K562 (cell line): ENCODE results near the gene HSBP1L1. TPM values are rescaled to one million over a fixed set of nuclear protein-coding genes. Genes with fewer than 3 reads are reported as not detected.

ENCODE experiments used
- CLOCK ChIP-seq: fragments of 250-450 bp; sonication (Bioruptor Pico); IDR thresholded peaks from 2 replicates; pipeline ENCODE4 v1.4.0; 2020; ENCODE audit warnings: mild to moderate bottlenecking, moderate library complexity, borderline replicate concordance
- MAZ ChIP-seq, 2 experiments: fragments of 450-650 bp in 1 of 2; sonication (generic) in 1 of 2; formaldehyde crosslinking; IDR thresholded peaks in 1 of 2; conservative IDR thresholded peaks in 1 of 2; 2 replicates each; pipeline versions ENCODE4 v1.4.0 to v1.5.0; 2020; ENCODE audit warnings: mild to moderate bottlenecking in 1 of 2, missing genetic modification reagents in 1 of 2
- MGA ChIP-seq: fragments of 450-650 bp; IDR thresholded peaks from 2 replicates; pipeline ENCODE4 v1.6.1; 2016; ENCODE audit warnings: mild to moderate bottlenecking, moderate library complexity
- MLX ChIP-seq, 2 experiments: fragments of 450-650 bp in 1 of 2; sonication (generic) in 1 of 2; formaldehyde crosslinking; conservative IDR thresholded peaks; 2 replicates each; pipeline versions ENCODE4 v1.4.0 to v1.8.1; 2020 to 2022; ENCODE audit warnings: mild to moderate bottlenecking in 1 of 2, missing genetic modification reagents in 1 of 2
- NKRF ChIP-seq: fragments of 450-650 bp; IDR thresholded peaks from 2 replicates; pipeline ENCODE4 v1.6.1; 2016; ENCODE audit warnings: borderline replicate concordance
- ZNF133 ChIP-seq: fragments of 250-450 bp; sonication (Bioruptor Pico); IDR thresholded peaks from 2 replicates; pipeline ENCODE4 v1.4.0; 2020; ENCODE audit warnings: mild to moderate bottlenecking
- polyA plus RNA-seq, 8 experiments: library from polyadenylated mRNA; depleted of rRNA in 4 of 8; stranded (reverse) in 5 of 8; unstranded in 3 of 8; fragments of >200 nt; fragmentation: Nextera tagmentation in 2 of 8; fragmentation: Illumina TruSeq in 1 of 8; extraction: Ambion mirVana in 2 of 8; extraction: Trizol in 1 of 8; gene quantifications; 2 replicates each; pipeline versions ENCODE4 v1.2.1 to v1.2.3, GENCODE V29; 2011 to 2014; ENCODE audit warnings: inconsistent platforms in 1 of 8, missing spikeins in 1 of 8
- total RNA-seq, 7 experiments: library from RNA; depleted of rRNA in 6 of 7; stranded (reverse); fragments of >200 nt in 6 of 7; fragmentation: Illumina TruSeq in 2 of 7; extraction: Trizol in 2 of 7; gene quantifications; 2 replicates each; pipeline versions ENCODE4 v1.2.1 to v1.2.3, GENCODE V29; 2011 to 2021; ENCODE audit warnings: low replicate concordance in 1 of 7
- TF ChIP-seq, protein P1 (sequence below): IDR thresholded peaks from 2 replicates; pipeline ENCODE4 v1.6.1; 2012; ENCODE audit warnings: low read depth, low read length, improper control_type of control experiment, borderline replicate concordance

HSBP1L1 gene
- total and polyA plus RNA-seq, 9 of the 15 experiments (the other 6 are each of a cell fraction or from before 2014, with no cell fraction given): 0.24 to 0.36 TPM; not detected in 7

- TF ChIP-seq CLOCK (CRISPR knock-in tag): no peak
- TF ChIP-seq MAZ (CRISPR knock-in tag; conservative IDR thresholded peaks at IDR 0.05 in 1 of 2, IDR thresholded peaks at IDR 0.05 in 1 of 2): peak in 1 of 2 experiments; percentile 60; a peak in 2 of 4 replicates
- peak; percentile 39; the same call in 1 of the 2 replicates for TF ChIP-seq NKRF
- peak; percentile 82 for TF ChIP-seq MGA
- TF ChIP-seq, protein P1, sequence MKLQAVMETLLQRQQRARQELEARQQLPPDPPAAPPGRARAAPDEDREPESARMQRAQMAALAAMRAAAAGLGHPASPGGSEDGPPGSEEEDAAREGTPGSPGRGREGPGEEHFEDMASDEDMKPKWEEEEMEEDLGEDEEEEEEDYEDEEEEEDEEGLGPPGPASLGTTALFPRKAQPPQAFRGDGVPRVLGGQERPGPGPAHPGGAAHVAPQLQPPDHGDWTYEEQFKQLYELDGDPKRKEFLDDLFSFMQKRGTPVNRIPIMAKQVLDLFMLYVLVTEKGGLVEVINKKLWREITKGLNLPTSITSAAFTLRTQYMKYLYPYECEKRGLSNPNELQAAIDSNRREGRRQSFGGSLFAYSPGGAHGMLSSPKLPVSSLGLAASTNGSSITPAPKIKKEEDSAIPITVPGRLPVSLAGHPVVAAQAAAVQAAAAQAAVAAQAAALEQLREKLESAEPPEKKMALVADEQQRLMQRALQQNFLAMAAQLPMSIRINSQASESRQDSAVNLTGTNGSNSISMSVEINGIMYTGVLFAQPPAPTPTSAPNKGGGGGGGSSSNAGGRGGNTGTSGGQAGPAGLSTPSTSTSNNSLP: no peak
- TF ChIP-seq MLX (CRISPR knock-in tag; conservative IDR thresholded peaks at IDR 0.05): no peak
- no peak for TF ChIP-seq ZNF133 (CRISPR knock-in tag)
Measured at GRCh38 chr18:79988071-79988450, 23.6 kb downstream of the HSBP1L1 start (continued).
